OCI-LY3 (cell line): ENCODE results near the gene IGFLR1.

ENCODE experiments used
- H2AFZ ChIP-seq: fragments of 200-600, 300-600 bp; shearing (Covaris generic); 2 replicates; pipeline ENCODE4 v1.6.0; 2014; ENCODE audit warnings: antibody characterized with exemption, low read depth, low read length
- H3K27ac ChIP-seq: fragments of 200-600, 300-600 bp; sonication (generic); 2 replicates; pipeline ENCODE4 v1.5.1; 2014; ENCODE audit warnings: mild to moderate bottlenecking, low read length, moderate library complexity, mixed read lengths
- H3K27me3 ChIP-seq: fragments of 200-600, 300-600 bp; sonication (generic); 2 replicates; pipeline ENCODE4 v1.6.1; 2014; ENCODE audit warnings: low read depth, low read length, mixed read lengths
- H3K36me3 ChIP-seq: fragments of 200-600, 300-600 bp; sonication (generic); replicated peaks from 2 replicates; pipeline ENCODE3; 2014; ENCODE audit warnings: low read depth, low read length, mixed read lengths
- H3K4me1 ChIP-seq: fragments of 300-600, 200-600 bp; sonication (generic); 2 replicates; pipeline ENCODE4 v1.6.1; 2014; ENCODE audit warnings: low read length, mixed read lengths
- H3K4me2 ChIP-seq: fragments of 200-600, 300-600 bp; sonication (generic); 2 replicates; pipeline ENCODE4 v1.6.1; 2014; ENCODE audit warnings: low read length, mixed read lengths
- H3K4me3 ChIP-seq: fragments of 300-600, 200-600 bp; sonication (generic); 2 replicates; pipeline ENCODE4 v1.5.1; 2014; ENCODE audit warnings: antibody characterized with exemption, mild to moderate bottlenecking, low read length, moderate library complexity
- H3K79me2 ChIP-seq: fragments of 300-600, 200-600 bp; shearing (Covaris generic); 2 replicates; pipeline ENCODE4 v1.6.1; 2014; ENCODE audit warnings: mild to moderate bottlenecking, low read length, mixed read lengths
- H3K9ac ChIP-seq: fragments of 300-600, 200-600 bp; shearing (Covaris generic); 2 replicates; pipeline ENCODE4 v1.6.0; 2014; ENCODE audit warnings: mild to moderate bottlenecking, low read length, moderate library complexity
- H3K9me3 ChIP-seq: fragments of 200-600, 300-600 bp; shearing (Covaris generic); 2 replicates; pipeline ENCODE4 v1.6.1; 2014; ENCODE audit warnings: low read length, mixed read lengths; ENCODE audit not compliant: insufficient read depth
- H4K20me1 ChIP-seq: fragments of 200-600, 300-600 bp; sonication (generic); 2 replicates; pipeline ENCODE4 v1.6.1; 2016; ENCODE audit warnings: low read length, mixed read lengths; ENCODE audit not compliant: insufficient read depth
- EZH2phosphoT487 ChIP-seq: fragments of 200-600 bp; shearing (Covaris generic); IDR thresholded peaks from 2 replicates; pipeline ENCODE4 v1.6.1; 2018; ENCODE audit warnings: antibody characterized with exemption, mixed run types, low read depth
- TF ChIP-seq, protein P1 (sequence below): fragments of 200-600, 300-600 bp; sonication (generic); IDR thresholded peaks from 2 replicates; pipeline ENCODE4 v1.5.1; 2014; ENCODE audit warnings: antibody characterized with exemption, low read length, low read depth

IGFLR1 gene

DNA sequence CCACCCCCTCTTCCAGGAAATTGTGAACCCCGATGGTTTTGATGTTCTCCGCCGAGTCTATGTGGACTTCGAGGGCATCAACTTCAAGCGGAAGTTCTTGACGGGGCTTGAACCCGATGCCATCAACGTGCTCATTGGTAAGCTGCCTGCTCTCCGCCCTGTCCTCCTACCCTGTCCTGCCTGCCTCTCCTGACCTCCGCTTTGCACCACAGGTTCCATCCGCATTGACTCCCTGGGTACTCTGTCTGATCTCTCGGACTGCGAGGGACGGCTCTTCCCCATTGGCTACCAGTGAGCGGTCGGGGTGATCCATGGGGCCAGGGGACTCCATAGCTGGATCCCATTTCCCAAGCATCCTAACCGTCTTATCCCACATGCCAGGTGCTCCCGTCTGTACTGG is 11.9 kb downstream of the IGFLR1 start:
- Histone ChIP-seq H3K9ac (no peak overlapping the region), H3K27ac (no peak overlapping the region), H2AFZ (no peak overlapping the region), H3K36me3 (peaks cover 75% of the 10 kb centered on the region), H3K79me2 (no peaks in the 10 kb centered on the region), H3K27me3 (no peaks in the 10 kb centered on the region), H3K4me1 (no peaks in the 10 kb centered on the region), H3K4me3 (no peak overlapping the region), H3K9me3 (no peaks in the 10 kb centered on the region), H4K20me1 (no peaks in the 10 kb centered on the region; the same call in 1 of the 2 replicates), H3K4me2 (no peak overlapping the region)
- TF ChIP-seq EZH2phosphoT487, result no peak
- TF ChIP-seq, protein P1, sequence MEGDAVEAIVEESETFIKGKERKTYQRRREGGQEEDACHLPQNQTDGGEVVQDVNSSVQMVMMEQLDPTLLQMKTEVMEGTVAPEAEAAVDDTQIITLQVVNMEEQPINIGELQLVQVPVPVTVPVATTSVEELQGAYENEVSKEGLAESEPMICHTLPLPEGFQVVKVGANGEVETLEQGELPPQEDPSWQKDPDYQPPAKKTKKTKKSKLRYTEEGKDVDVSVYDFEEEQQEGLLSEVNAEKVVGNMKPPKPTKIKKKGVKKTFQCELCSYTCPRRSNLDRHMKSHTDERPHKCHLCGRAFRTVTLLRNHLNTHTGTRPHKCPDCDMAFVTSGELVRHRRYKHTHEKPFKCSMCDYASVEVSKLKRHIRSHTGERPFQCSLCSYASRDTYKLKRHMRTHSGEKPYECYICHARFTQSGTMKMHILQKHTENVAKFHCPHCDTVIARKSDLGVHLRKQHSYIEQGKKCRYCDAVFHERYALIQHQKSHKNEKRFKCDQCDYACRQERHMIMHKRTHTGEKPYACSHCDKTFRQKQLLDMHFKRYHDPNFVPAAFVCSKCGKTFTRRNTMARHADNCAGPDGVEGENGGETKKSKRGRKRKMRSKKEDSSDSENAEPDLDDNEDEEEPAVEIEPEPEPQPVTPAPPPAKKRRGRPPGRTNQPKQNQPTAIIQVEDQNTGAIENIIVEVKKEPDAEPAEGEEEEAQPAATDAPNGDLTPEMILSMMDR, result no peak

GRCh38 chr19:35729763-35730162 is 12.5 kb downstream of the IGFLR1 start:
- Histone ChIP-seq H3K27ac (no peak overlapping the region), H3K9ac (no peak overlapping the region), H3K79me2 (no peaks in the 10 kb centered on the region), H3K4me2 (no peak overlapping the region), H3K9me3 (no peaks in the 10 kb centered on the region), H3K27me3 (no peaks in the 10 kb centered on the region), H3K4me1 (no peaks in the 10 kb centered on the region), H3K4me3 (no peak overlapping the region), H3K36me3 (peaks cover 76% of the 10 kb centered on the region), H2AFZ (no peak overlapping the region), H4K20me1 (no peaks in the 10 kb centered on the region; the same call in 1 of the 2 replicates)
- TF ChIP-seq, protein P1, result no peak
- no peak for TF ChIP-seq EZH2phosphoT487

DNA sequence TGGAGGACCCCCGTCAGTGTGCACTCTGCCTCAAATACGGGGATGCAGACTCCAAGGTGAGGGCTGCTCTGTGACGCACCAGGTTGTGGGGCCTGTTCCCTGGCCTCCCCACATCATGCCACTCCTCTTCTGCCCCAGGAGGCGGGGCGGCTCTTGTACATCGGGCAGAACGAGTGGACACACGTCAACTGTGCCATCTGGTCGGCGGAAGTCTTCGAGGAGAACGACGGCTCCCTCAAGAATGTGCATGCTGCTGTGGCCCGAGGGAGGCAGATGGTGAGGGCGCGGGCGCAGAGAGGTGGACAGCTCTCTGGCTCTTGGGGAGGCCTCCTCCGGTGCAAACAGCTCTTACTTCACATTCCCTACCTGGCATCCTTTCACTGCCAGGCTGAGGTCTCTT is 13.2 kb downstream of the IGFLR1 start:
- Histone ChIP-seq H4K20me1 (no peaks in the 10 kb centered on the region; the same call in 1 of the 2 replicates), H3K9ac (no peak overlapping the region), H3K79me2 (no peaks in the 10 kb centered on the region), H3K27ac (no peak overlapping the region), H3K27me3 (no peaks in the 10 kb centered on the region), H3K4me3 (no peak overlapping the region), H3K9me3 (no peaks in the 10 kb centered on the region), H3K36me3 (peaks cover 78% of the 10 kb centered on the region), H2AFZ (no peak overlapping the region), H3K4me2 (no peak overlapping the region), H3K4me1 (no peaks in the 10 kb centered on the region)
- no peak for TF ChIP-seq EZH2phosphoT487
- TF ChIP-seq, protein P1, result no peak

DNA sequence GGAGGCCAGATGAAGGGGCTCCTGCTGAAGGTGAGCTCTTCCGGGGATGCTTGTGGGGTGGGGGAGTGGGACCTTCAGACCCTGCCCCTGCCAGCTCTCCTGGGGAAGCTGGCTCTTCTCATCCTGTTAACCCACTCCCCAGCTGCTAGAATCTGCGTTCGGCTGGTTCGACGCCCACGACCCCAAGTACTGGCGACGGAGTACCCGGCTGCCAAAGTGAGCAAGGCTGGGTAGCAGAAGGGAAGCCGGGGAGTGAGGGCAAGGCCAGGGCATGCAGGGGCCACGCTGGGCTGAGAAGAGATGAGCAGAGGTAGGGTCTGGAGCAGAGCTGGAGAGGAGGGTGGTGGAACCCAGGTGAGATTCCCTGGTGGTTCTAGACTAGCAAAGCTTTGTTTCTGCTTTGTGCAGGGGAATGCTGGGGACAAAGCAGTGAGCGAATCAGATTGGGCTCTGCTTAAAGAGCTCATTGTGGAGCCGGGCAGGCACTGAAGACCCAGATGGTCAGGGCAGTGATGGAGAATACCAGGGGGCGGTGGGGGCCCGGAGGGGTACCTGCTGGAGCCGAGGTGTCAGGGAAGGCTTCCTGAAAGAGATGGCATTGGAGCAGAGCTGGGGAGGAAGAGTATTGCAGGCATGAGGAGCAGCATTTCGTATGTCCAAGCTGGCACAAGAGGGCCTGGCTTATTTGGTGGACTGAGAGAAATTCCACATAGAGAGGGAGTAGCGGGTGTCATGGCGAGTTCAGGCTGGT is 14.1 kb downstream of the IGFLR1 start:
- no peak overlapping the region for H3K4me3 ChIP-seq

More for the DNA sequence above, 14.1 kb downstream of the IGFLR1 start:
- Histone ChIP-seq H3K9me3 (no peaks in the 10 kb centered on the region), H3K4me2 (no peak overlapping the region), H3K9ac (no peak overlapping the region), H3K79me2 (no peaks in the 10 kb centered on the region), H4K20me1 (peaks cover 2% of the 10 kb centered on the region), H3K27ac (no peak overlapping the region), H3K36me3 (peaks cover 79% of the 10 kb centered on the region), H2AFZ (no peak overlapping the region), H3K4me1 (no peaks in the 10 kb centered on the region), H3K27me3 (no peaks in the 10 kb centered on the region)
- no peak for TF ChIP-seq EZH2phosphoT487
- TF ChIP-seq, protein P1, result no peak
